Muscle of arm (tissue), 14 donors: Measurements from ENCODE around the gene GAB2. TPM values are rescaled to one million over a fixed set of nuclear protein-coding genes. Genes with fewer than 3 reads are reported as not detected.
"Not testable (repeated sequence)": the region's sequence is repeated elsewhere in the genome, so short reads cannot be mapped to it uniquely, and the experiment has no call there.

Source experiments
- DNase-seq: peaks from one replicate; pipeline ENCODE4 v3.0.0-alpha.2; 2013
- long read RNA-seq, 11 donors: transcript quantifications; one replicate each; lab custom pipeline, GENCODE V29; 2026
- polyA plus RNA-seq, 12 donors: library from polyadenylated mRNA; unstranded; fragments of 120-200 nt; gene quantifications; one replicate each; pipeline ENCODE4 v1.2.1, GENCODE V29; 2013; ENCODE audit not compliant: insufficient read length in 12 of 12

Gene GAB2, protein sequence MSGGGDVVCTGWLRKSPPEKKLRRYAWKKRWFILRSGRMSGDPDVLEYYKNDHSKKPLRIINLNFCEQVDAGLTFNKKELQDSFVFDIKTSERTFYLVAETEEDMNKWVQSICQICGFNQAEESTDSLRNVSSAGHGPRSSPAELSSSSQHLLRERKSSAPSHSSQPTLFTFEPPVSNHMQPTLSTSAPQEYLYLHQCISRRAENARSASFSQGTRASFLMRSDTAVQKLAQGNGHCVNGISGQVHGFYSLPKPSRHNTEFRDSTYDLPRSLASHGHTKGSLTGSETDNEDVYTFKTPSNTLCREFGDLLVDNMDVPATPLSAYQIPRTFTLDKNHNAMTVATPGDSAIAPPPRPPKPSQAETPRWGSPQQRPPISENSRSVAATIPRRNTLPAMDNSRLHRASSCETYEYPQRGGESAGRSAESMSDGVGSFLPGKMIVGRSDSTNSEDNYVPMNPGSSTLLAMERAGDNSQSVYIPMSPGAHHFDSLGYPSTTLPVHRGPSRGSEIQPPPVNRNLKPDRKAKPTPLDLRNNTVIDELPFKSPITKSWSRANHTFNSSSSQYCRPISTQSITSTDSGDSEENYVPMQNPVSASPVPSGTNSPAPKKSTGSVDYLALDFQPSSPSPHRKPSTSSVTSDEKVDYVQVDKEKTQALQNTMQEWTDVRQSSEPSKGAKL
- 10 to 100 TPM in 11 of 12 donors, not detected in 1; 11.2 to 19.4 (median 12.9) TPM for polyA plus RNA-seq
- long read RNA-seq, donor 1, full-length matches to known transcripts, result 1 of 6 reads
- long read RNA-seq, donor 1, partial matches to known transcripts, result 5 of 6 reads
- long read RNA-seq, donor 1, other reads (novel, unspliced or antisense), result 0 of 6 reads
- long read RNA-seq, donor 2, full-length matches to known transcripts, result 2 of 8 reads
- long read RNA-seq, donor 2, partial matches to known transcripts, result 6 of 8 reads
- long read RNA-seq, donor 2, other reads (novel, unspliced or antisense), result 0 of 8 reads
- long read RNA-seq, donor 3, result 0 reads
- long read RNA-seq, donor 4, result 0 reads
- long read RNA-seq, donor 5, result 0 reads
- long read RNA-seq, donor 6, full-length matches to known transcripts, result 1 of 1 reads
- long read RNA-seq, donor 6, partial matches to known transcripts, result 0 of 1 reads
- long read RNA-seq, donor 6, other reads (novel, unspliced or antisense), result 0 of 1 reads
- long read RNA-seq, donor 7, result 0 reads
- long read RNA-seq, donor 8, full-length matches to known transcripts, result 1 of 1 reads
- long read RNA-seq, donor 8, partial matches to known transcripts, result 0 of 1 reads
- long read RNA-seq, donor 8, other reads (novel, unspliced or antisense), result 0 of 1 reads
- long read RNA-seq, donor 9, result 0 reads
- long read RNA-seq, donor 10, full-length matches to known transcripts, result 1 of 7 reads
- long read RNA-seq, donor 10, partial matches to known transcripts, result 6 of 7 reads
- long read RNA-seq, donor 10, other reads (novel, unspliced or antisense), result 0 of 7 reads
- long read RNA-seq, donor 11, full-length matches to known transcripts, result 2 of 2 reads
- long read RNA-seq, donor 11, partial matches to known transcripts, result 0 of 2 reads
- long read RNA-seq, donor 11, other reads (novel, unspliced or antisense), result 0 of 2 reads

DNA sequence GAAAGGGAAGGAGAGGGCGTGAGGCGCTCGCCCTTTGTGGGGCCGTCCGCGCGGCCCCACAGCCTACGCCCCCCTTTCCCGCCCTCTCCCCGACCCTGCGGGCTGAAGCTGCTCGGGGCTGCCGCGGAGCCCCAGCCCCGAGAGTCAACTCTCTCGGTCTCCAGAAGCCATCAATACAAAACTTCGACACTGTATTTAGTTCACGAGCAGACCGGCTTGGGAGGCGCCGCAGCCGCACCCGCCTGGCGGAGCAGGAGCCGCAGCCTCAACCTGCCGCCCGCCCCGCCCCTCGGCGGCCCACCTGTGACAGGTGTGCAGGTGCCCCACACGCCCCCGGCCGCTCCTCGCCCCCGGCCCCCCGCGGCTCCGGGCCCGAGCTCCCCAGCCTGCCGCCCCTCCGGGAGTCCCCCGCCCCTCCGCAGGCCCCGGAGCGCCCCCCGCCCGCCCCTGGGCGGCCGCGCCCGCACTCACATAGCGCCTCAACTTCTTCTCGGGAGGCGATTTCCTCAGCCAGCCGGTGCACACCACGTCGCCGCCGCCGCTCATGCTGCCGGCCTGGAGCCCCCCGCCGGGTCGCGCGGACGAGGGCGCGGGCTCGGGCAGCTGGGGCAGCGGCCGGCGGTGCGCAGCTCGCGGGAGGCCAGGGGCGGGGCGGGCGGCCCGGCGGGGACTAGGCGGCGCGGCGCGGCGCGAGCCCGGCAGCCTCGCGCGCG is at the start of gene GAB2:
TSS of gene GAB2 (minus strand) at position 646 of the 713 bp plus-strand sequence. CDS start at position 546, 100 bp downstream.
- DNase-seq, result no peak

DNA sequence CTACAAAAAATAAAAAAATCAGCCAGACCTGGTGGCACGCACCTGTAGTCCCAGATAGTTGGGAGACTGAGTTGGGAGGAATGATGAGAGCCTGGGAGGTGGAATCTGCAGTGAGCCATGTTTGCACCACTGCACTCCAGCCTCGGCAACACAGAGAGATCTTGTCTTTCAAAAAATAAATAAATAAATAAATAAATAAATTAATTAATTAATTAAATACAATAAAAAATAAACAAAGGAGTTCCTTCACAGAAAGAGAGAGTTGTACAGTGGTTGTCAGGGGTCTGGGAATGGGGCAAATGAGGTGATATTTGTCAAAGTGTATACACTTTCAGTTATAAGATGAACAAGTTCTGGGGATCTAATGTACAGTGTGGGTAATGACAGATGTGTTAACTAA is 49.8 kb upstream of the GAB2 start:
- no peak for DNase-seq

DNA sequence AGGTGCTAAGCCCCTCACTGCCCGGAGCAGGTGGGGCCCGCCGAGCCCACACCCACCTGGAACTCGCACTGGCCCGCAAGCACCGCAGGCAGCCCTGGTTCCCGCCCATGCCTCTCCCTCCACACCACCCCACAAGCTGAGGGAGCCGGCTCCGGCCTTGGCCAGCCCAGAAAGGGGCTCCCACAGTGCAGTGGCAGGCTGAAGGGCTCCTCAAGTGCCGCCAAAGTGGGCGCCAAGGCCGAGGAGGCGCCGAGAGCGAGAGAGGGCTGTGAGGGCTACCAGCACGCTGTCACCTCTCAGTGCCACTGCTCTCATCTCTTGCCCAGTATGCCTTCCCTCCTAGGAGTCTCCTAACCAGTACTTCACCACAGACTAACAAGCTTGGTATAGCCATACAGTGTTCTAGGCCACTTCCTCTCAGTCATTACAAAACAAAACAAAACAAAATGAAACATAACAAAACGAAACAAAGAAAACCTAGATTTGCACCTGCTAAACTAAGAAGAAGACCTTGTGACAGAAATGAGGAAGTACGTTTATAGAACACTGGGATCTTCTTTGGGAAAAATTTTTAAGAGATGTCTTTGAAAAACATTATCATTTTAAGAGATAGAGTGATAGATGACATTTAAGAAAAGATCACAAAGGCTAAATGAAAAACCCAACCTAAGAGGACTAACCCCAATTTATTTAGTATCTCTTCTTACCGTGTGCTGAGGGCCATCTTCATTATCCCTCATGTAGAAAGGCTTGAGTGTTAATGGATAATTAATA is 47.7 kb upstream of the GAB2 start:
- DNase-seq, result no peak

DNA sequence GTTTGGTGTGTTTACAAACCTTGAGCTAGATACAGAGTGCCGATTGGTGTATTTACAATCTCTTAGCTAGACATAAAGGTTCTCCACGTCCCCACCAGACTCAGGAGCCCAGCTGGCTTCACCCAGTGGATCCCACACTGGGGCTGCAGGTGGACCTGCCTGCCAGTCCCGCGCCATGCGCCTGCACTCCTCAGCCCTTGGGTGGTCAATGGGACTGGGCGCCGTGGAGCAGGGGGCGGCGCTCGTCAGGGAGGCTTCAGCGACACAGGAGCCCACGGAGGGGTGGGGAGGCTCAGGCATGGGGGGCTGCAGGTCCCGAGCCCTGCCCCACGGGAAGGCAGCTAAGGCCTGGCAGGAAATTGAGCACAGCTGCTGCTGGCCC is 47.2 kb upstream of the GAB2 start:
- not testable (repeated sequence) for DNase-seq

DNA sequence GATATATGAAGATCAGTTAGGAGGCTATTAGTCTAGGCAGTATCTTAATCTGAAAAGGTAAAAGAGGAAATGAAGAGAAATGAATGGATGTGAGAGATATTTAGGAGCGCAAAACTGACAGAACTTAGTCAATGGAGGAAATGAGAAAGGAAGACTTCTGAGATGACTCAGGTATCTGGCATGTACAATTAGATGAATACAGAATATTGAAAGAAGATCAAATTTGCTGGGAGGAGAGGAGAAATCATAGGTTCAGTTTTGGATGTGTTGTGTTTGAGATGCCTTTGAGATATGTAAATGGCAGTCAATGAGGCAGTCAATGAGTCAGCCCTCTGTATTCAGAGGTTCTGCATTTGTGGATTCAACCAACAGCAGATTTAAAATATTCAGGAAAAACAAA is 42.9 kb upstream of the GAB2 start:
- no peak for DNase-seq

DNA sequence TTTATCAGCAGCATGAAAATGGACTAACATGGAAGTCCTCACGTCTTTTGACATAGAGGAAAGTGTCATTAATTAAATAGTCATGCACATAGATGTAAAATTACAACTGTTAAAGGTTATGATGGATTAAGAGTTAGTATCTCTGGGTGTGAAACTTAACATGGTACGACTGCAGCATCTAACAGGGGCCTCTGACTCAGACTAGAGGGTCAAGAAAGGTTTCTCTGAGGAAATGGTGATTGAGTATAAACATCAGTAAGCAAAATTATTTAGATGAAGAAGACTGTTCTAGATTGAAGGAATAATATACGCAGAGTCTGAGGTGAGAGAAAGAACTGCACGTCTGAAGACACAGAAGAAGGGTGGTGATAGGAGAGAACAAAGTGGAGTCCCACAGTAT is 42.1 kb upstream of the GAB2 start:
- DNase-seq, result no peak

DNA sequence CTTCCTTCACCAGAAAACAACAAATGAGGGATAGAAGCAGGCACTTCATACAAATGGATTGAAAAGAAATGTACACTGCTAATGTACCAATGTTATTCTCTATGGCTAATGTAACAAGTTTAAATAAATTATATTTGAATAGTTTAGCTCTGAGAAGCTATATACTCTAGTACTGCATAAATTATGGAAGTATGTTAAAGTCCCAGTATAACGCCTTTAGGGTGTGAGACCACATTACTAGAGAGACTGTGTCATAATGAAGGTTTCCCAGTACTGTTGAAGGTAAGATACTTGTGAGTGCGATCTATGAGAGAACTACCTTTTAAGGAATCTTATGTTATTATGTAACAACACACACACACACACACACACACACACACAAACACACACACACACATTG is 39.8 kb upstream of the GAB2 start:
- no peak for DNase-seq

DNA sequence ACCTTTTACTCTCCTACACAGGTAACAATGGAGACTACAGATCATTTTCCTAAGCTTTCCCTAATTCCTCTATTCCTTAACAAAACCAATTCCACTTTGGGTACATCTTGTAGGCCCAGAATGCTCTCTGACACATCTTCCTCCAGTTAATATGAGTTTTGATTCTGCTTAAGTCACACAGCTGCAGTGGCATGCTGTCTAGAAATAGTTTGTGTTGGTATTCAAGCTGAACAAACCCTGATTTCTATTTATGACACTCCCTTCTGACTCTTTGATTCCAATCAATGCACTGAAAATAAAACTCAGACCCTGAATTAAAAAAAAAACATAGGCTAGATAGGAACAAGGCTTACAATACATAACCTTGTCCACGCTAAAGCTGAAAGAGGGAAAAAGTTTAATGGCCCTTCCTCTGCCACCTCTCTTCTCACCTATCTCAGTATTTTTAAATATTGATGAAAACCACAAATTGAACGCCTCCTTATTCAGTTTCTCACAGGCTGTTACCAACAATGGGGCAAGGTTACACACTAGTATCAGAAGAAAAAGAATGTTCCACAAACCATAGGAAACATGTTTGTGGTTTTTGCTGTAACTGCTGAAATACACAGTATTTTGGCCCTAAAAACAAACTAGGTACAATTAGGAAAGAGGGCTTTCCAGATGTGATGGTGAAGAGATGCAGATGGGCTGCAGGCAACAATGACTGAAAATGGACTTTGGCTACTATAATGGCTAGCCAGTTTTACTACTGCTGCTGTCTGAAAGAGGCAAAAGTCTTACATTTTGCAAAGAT is 35.7 kb upstream of the GAB2 start:
- no peak for DNase-seq

DNA sequence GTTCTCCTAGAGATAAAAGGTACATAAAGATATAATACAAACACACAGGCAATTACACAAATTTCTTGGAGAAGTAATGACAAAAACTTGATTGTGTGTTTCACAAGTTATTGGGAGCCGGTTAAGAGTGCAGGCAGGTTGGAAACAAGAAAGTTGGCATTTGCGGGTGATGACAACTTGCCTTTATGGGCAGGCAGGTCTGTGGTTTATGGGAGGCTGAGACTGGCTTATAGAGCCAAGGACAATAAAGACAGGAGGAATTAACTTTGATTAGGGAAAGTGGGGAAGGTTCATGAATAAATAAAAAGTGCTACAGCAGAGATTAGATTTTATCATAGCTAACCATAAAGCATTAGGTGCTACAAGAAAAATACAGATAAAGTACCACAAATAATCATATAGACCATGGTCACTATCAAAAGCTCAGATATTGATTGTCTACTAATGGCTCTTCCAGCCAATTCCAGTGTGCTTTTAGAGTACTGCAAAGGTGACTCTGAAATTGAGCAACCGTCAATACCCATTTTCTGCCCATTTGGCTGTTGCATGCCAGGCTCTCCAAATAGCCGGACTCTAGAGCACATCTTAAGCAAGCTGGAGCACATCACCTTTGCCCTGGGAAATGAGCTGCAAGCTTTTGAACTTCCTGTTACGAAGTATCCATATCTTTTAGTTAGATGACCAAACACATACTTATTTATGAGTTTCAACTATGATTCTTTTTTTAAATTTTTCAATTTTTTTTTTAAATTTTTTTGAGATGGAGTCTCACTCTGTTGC is 33.9 kb upstream of the GAB2 start:
- no peak for DNase-seq

DNA sequence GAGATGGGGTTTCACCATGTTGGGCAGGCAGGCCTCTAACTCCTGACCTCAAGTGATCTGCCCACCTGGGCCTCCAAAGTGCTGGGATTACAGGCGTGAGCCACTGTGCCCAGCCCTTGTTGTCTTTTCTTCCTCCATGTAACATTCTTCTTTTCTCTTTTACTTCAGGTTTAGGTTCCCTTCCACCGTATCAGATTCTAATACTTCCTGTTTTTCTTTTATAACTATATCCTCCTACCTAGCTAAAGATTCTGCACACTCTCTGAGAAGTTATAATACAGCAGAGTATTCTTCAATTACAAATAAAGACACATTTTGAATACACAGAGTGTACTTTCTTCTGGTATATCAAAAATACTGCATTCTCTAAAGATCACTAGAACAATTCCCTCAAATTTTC is 33.2 kb upstream of the GAB2 start:
- no peak for DNase-seq

DNA sequence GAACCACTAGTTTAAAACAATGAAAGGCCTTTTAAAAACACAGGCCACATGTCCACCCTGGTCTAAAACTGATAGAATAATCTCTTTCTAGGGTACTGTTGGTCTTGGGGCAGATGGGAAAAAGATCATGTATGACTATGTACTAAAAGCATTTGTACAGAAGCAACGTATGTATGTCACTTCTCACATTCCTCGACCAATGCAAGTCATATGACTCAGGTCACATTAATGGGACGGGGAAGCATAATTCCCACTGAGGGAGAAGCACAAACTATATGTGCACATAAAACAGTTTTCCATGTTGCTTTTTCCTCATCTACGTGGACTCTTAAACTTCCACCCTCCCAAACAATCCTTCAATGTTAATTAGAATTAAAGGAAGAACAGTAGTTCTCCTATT is 32.2 kb upstream of the GAB2 start:
- DNase-seq, result no peak

DNA sequence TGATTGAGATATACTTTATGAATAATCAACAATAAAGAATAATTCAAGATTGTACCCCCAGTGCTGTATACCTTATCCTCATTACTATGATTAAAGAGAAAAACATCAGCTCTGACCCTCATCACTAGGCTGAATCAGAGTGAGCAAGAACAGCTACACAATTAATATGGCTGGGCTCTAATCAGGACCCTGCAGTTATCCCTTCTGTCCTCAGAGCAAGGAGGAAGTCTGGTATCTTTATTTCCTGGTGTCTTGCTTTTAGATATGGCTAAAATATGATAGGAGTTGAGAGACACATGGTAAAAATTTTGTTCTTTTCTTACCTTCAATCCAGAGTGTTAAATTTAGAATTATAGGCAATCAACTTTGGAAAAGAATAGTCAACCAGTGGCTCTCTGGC is 28.6 kb upstream of the GAB2 start:
- DNase-seq, result no peak

DNA sequence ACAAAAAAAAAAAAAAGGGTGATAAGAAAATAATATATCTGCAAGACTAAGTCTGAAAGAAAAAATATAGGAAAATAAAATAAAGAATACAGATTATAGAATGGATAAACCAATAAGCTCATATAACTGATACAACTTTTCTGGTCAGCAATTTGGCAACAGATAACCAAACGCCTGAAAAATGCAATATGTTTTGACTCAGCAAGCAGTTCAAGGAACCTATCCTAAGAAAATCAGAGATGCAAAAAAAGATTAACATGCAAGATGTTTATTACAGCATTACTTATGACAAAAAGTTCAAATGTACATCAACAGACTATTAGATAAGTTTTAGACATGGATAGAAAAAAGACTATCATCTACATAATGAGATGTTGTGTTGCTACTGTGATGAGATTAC is 27.1 kb upstream of the GAB2 start:
- DNase-seq, result no peak

DNA sequence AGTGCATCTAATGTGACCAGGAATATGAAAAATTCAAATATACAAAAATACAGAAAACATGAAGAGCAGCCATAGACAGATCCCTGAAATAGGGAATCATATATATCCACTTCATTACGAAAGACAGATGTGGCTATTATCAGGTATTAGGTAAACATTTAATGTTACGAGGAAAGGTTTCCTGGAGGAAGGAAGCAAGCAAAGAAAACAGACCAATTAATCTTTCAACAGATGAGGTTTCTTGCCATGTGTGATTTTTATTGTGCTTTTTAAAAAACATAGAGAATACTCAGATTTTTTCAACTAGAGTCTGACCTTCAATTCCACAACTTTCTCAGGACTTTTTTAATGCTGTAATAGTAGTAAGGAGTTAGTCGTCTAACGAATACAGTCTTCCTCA is 24.3 kb upstream of the GAB2 start:
- DNase-seq, result no peak

DNA sequence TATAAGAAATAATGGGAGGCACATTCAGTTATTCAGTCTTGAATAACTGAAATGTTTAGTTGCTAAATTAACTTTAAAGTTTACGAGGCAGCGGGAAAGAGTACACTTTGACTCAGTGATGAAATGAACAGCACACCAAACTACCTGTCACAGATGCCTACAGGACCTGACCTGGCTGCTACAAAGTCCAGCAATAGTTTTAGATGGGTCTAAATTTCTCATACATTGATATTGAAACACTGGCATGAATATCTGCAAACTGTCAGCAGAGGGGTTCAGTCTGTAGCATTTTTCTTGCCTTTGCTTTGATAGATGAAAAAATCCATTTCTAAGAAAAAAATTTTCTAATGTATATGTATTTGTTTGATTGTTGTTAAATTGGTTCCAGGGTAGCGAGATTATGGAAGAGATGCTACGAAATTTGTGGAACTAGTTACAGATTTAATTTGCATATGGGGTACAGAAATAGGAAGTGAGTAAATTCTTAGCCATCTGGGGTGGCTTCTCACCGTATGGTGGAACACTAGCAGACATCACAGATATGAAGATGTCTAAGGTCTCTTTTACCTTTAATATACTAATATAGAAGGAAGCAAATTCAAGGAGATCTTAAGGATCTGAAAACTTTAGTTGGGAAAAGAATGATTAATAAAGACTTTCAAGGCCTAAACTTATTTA is 20.8 kb upstream of the GAB2 start:
- DNase-seq, result no peak

DNA sequence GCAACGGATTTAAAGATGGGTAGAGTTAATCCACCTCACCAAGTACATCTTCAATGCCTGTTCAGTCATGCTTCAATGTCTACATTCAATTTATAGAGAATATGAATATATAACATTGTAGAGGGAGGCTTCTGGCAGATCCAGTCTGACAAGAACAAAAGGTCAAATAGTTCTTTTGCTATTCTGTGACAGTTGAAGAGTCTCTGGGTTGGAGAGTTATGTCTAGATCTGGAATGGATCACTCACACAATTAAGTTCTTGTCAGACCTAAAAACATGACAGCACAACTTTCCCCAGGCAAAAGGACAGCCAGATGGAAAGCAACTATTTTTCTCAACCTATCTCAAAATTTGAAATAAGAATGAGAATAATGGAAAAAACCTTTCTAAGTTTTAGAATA is 15.3 kb upstream of the GAB2 start:
- no peak for DNase-seq

DNA sequence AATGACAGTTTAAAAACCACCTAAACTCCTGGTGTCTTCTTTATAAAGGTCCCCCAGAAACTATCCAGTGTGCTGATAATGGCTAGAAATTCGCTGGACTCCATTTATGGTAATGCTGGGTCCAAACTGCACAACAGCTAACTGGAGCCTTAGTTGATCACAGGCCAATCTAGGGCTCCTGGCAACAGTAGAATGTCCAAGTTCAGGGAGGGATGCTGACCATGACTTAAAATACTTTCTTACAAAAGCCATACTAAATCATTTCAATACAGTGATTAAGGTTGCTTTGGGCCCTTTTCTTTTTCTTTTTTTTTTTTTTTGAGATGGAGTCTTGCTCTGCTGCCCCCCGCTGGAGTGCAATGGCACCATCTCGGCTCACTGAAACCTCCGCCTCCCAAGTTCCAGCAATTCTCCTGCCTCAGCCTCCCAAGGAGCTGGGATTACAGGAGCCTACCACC is 14.5 kb upstream of the GAB2 start:
- no peak for DNase-seq

DNA sequence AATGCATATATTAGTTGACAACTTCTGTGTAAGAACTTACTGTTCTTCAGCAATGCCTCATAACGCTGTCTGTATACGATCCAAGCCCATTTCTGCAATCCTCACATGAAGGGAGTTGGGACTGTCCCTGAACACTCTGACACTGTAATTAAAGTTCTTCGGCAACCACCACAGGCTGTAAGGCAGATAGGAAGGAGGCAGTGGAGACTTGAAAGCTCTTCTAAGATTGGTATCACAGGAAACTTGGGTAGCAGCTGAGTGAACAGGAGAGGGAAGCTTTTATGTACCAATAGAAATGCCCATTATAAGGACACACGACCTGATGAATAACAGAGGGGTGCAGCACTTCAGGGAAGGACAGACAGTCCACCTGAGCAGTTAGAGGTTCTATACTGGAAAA is 12.0 kb upstream of the GAB2 start:
- DNase-seq, result no peak
